GM23338 (cell line): ENCODE data around the gene IDUA. TPM values are rescaled to one million over a fixed set of nuclear protein-coding genes. Genes with fewer than 3 reads are reported as not detected.

Experiments
- ATAC-seq: fragments of 200-7000 bp; cut with Tn5 transposase; 3 replicates; pipeline ENCODE4 v1.9.1; 2020
- DNase-seq: peaks from one replicate; pipeline ENCODE4 v3.0.0-alpha.2; 2015; ENCODE audit warnings: low spot score
- H2AFZ ChIP-seq: fragments of 200-600 bp; sonication (generic); 2 replicates; pipeline ENCODE4 v1.8.0; 2016; ENCODE audit warnings: antibody characterized with exemption, mild to moderate bottlenecking, moderate library complexity
- H3F3A ChIP-seq: fragments of 200-600 bp; sonication (generic); replicated peaks from 2 replicates; pipeline ENCODE4 v1.8.0; 2017; ENCODE audit warnings: antibody characterized with exemption, mixed run types, low read depth
- H3K27ac ChIP-seq: fragments of 200-600 bp; sonication (generic); 2 replicates; pipeline ENCODE4 v1.6.1; 2016; ENCODE audit warnings: low read depth
- H3K27me3 ChIP-seq: fragments of 200-600 bp; sonication (generic); 2 replicates; pipeline ENCODE4 v1.8.0; 2016; ENCODE audit warnings: mild to moderate bottlenecking, mixed run types, moderate library complexity; ENCODE audit not compliant: insufficient read depth
- H3K36me3 ChIP-seq: fragments of 200-600 bp; sonication (generic); 2 replicates; pipeline ENCODE4 v1.8.0; 2016; ENCODE audit warnings: mild to moderate bottlenecking; ENCODE audit not compliant: insufficient read depth
- H3K4me1 ChIP-seq: fragments of 200-600 bp; sonication (generic); 2 replicates; pipeline ENCODE4 v1.8.0; 2016; ENCODE audit warnings: mild to moderate bottlenecking, moderate library complexity; ENCODE audit not compliant: insufficient read depth
- H3K4me2 ChIP-seq: fragments of 200-600 bp; sonication (generic); 2 replicates; pipeline ENCODE4 v1.7.1; 2017; ENCODE audit warnings: mixed run types
- H3K4me3 ChIP-seq: fragments of 200-600 bp; sonication (generic); 2 replicates; pipeline ENCODE4 v1.6.1; 2016; ENCODE audit warnings: mixed run types
- H3K79me2 ChIP-seq: fragments of 200-600 bp; sonication (generic); replicated peaks from 2 replicates; pipeline ENCODE4 v1.8.0; 2017; ENCODE audit warnings: mild to moderate bottlenecking; ENCODE audit not compliant: insufficient read depth
- H3K9me2 ChIP-seq: fragments of 200-600 bp; sonication (generic); 2 replicates; pipeline ENCODE4 v1.8.0; 2017; ENCODE audit not compliant: insufficient read depth
- H4K20me1 ChIP-seq: fragments of 200-600 bp; sonication (generic); replicated peaks from 2 replicates; pipeline ENCODE4 v1.8.0; 2017; ENCODE audit warnings: mild to moderate bottlenecking; ENCODE audit not compliant: insufficient read depth
- H3K27ac Mint-ChIP-seq: 2 replicates; pipeline ENCODE4 v1.8.0; 2020; ENCODE audit warnings: inconsistent platforms, mild to moderate bottlenecking, moderate library complexity, mixed read lengths
- H3K27me3 Mint-ChIP-seq: 3 replicates; pipeline ENCODE4 v1.8.0; 2022; ENCODE audit warnings: low read depth, mild to moderate bottlenecking, moderate library complexity, mixed read lengths, inconsistent platforms; ENCODE audit not compliant: insufficient read depth, poor library complexity
- H3K36me3 Mint-ChIP-seq: 3 replicates; pipeline ENCODE4 v1.8.0; 2021; ENCODE audit warnings: low read depth, mild to moderate bottlenecking, inconsistent platforms, moderate library complexity, mixed read lengths
- H3K4me1 Mint-ChIP-seq: 3 replicates; pipeline ENCODE4 v1.8.0; 2020; ENCODE audit warnings: mild to moderate bottlenecking, inconsistent platforms, mixed read lengths
- H3K4me3 Mint-ChIP-seq: 3 replicates; pipeline ENCODE4 v1.8.0; 2021; ENCODE audit warnings: moderate library complexity, mild to moderate bottlenecking, inconsistent platforms, mixed read lengths
- H3K9me3 Mint-ChIP-seq: 3 replicates; pipeline ENCODE4 v1.8.0; 2020; ENCODE audit warnings: moderate library complexity, mild to moderate bottlenecking, inconsistent platforms, mixed read lengths
- CREB1 ChIP-seq: fragments of 250-450 bp; sonication (Bioruptor Pico); IDR thresholded peaks from 2 replicates; pipeline ENCODE4 v1.5.0; 2020; ENCODE audit warnings: low read depth, mild to moderate bottlenecking, moderate library complexity
- JUNB ChIP-seq: IDR thresholded peaks from one replicate; pipeline ENCODE4 v1.6.1; 2016; ENCODE audit warnings: antibody characterized with exemption; ENCODE audit not compliant: unreplicated experiment
- POLR2AphosphoS5 ChIP-seq: IDR thresholded peaks from 2 replicates; pipeline ENCODE4 v1.6.1; 2016; ENCODE audit warnings: antibody characterized with exemption, low read depth
- STAT1 ChIP-seq: IDR thresholded peaks from one replicate; pipeline ENCODE4 v1.6.1; 2016; ENCODE audit warnings: antibody characterized with exemption; ENCODE audit not compliant: unreplicated experiment
- polyA plus RNA-seq: library from polyadenylated mRNA; unstranded; fragments of >200 nt; fragmentation: Nextera tagmentation; extraction: Ambion mirVana; gene quantifications from 2 replicates; pipeline ENCODE4 v1.2.1, GENCODE V29; 2016
- total RNA-seq: library from RNA; depleted of rRNA; stranded (reverse); fragments of >200 nt; shearing (Covaris generic); gene quantifications from 2 replicates; pipeline ENCODE4 v1.2.3, GENCODE V29; 2014
- TF ChIP-seq, protein P1 (sequence below), 2 experiments: fragments of 200-600 bp in 1 of 2; sonication (generic) in 1 of 2; conservative IDR thresholded peaks; 2 replicates each; pipeline versions ENCODE4 v1.5.1 to v1.6.1; 2016 to 2017; ENCODE audit warnings: antibody characterized with exemption in 2 of 2, low read depth in 2 of 2, mild to moderate bottlenecking in 2 of 2, moderate library complexity in 1 of 2

The IDUA gene
- total and polyA plus RNA-seq, 2 experiments from 2014 or later: 1.3 to 6.1 TPM

DNA sequence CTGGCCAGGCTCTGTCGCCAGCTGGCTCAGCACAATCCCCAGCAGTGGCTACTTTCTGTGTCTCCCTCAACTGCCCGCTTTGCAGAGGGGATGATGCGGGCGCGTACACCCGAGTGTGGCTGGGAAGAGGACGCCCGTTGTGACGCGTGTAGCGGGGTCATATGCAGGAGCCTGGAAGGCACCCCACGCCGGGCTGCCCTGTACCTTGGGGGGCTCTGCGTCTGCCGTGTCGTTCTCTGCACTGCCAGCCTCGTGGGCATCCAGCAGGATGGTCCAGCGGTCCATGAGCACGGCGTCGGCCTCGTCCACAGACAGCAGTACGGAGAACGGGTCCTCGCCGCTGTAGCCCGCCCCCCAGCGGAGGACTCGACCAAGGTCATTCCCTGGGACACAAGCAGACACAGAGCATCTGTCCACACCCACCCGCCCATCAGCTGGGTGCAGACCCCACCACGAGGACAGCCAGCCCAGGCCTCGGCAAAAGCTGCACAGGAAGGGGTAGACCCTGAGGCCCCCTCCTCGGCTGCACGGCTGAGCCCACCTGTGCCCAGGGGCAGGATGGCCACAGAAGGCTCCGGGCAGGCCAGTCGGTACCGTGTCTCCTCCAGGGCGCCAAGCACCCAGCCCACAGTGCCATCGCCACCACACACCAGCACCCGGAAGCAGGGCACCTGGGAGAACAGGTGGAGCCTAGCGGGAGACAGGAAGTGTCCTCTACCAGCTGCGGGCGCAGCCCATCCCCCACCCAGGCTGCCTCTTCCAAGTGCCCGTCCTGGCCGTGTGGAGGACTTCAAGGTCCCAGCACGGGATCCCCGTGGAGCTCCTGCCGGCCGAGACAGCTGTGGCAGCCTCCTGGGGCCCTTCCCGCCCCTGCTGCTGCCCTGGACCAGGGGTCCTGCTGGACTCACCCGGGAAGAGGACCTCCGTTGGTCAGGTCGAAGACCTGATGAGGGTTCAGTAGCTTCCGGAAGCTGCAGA lies 24.3 kb upstream of the IDUA start:
- Mint-ChIP-seq H3K36me3 (no peaks in the 10 kb centered on the region), H3K4me1 (no peaks in the 10 kb centered on the region), H3K27ac (no peak overlapping the region), H3K4me3 (no peak overlapping the region), H3K27me3 (peaks cover 8% of the 10 kb centered on the region), H3K9me3 (no peaks in the 10 kb centered on the region)
- no peak for TF ChIP-seq JUNB
- TF ChIP-seq, protein P1, sequence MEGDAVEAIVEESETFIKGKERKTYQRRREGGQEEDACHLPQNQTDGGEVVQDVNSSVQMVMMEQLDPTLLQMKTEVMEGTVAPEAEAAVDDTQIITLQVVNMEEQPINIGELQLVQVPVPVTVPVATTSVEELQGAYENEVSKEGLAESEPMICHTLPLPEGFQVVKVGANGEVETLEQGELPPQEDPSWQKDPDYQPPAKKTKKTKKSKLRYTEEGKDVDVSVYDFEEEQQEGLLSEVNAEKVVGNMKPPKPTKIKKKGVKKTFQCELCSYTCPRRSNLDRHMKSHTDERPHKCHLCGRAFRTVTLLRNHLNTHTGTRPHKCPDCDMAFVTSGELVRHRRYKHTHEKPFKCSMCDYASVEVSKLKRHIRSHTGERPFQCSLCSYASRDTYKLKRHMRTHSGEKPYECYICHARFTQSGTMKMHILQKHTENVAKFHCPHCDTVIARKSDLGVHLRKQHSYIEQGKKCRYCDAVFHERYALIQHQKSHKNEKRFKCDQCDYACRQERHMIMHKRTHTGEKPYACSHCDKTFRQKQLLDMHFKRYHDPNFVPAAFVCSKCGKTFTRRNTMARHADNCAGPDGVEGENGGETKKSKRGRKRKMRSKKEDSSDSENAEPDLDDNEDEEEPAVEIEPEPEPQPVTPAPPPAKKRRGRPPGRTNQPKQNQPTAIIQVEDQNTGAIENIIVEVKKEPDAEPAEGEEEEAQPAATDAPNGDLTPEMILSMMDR (conservative IDR thresholded peaks at IDR 0.05; ENCODE audit: low read depth in 2 of 2): peak in 1 of 2 experiments; percentile 53; a peak in 2 of 4 replicates
- ATAC-seq: peak; percentile 15
- no peaks in the 10 kb centered on the region for H3F3A ChIP-seq
- no peaks in the 10 kb centered on the region; the same call in 1 of the 2 replicates for H4K20me1 ChIP-seq
- H3K27ac ChIP-seq: no peak overlapping the region
- H2AFZ ChIP-seq: no peak overlapping the region
- DNase-seq: no peak
- no peaks in the 10 kb centered on the region for H3K79me2 ChIP-seq
- H3K36me3 ChIP-seq: no peaks in the 10 kb centered on the region
- no peaks in the 10 kb centered on the region for H3K9me2 ChIP-seq
- H3K4me2 ChIP-seq: no peak overlapping the region
- no peak overlapping the region for H3K4me3 ChIP-seq
- no peaks in the 10 kb centered on the region for H3K4me1 ChIP-seq
- H3K27me3 ChIP-seq: peaks cover 2% of the 10 kb centered on the region; the same call in 1 of the 2 replicates

DNA sequence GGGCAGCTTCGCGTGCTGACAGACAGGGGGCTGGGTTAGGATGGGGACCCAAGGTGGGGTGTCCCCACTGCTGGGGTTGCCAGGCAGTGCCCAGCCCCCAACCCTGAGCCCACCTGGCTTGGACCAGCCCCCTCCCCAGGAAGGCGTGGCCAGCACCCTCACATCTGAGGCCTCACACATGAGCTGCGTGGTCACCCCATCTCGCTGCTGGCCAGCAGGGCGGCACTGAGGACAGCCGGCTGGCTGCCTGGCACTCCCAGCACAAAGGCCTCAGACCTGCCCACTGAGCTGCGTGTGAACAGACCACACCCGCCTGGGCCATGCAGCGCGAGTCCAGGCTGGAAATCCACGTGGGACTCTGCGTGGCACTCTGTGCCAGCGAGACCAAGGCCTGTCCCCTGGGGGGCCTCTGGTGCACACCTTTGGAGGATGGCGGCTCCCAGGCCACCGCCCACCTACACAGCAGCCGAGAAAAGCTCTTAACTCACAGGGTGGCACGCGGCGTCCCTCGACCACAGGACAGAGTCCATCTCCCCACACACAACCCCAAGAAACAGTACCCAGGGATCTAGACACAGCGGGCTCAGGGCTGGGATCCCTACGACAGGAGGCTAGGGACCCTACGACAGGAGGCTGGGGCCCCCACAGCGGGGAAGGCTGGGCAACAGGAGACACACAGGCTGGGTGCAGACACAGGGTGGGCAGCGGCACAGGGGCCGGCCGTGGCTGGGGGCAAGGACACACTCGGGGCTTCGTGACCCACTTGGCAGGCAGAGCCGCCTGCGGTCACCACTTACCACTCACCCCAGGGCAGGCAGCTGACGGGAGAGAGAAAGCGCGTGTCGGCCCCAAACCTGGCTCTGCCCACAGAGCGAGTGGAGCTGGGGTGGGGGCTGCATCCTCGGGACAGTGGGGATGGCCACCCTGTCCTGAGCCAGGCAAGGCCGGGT lies 23.3 kb upstream of the IDUA start:
- no peak overlapping the region for H3K27ac ChIP-seq
- no peak overlapping the region for H2AFZ ChIP-seq
- H3K4me3 Mint-ChIP-seq: no peak overlapping the region
- H3K36me3 Mint-ChIP-seq: no peaks in the 10 kb centered on the region
- H3K9me2 ChIP-seq: no peaks in the 10 kb centered on the region
- H3K9me3 Mint-ChIP-seq: no peaks in the 10 kb centered on the region
- H4K20me1 ChIP-seq: no peaks in the 10 kb centered on the region; the same call in 1 of the 2 replicates
- H3K4me2 ChIP-seq: no peak overlapping the region
- TF ChIP-seq CREB1 (CRISPR knock-in tag): no peak
- TF ChIP-seq POLR2AphosphoS5: no peak
- no peak for TF ChIP-seq STAT1
- TF ChIP-seq, protein P1 (conservative IDR thresholded peaks at IDR 0.05; ENCODE audit: low read depth in 2 of 2): 0 out of 4 replicates have a peak, but pooled peaks of 1 of the 2 experiments have one; percentile 2
- no peaks in the 10 kb centered on the region for H3K79me2 ChIP-seq
- H3K27me3 ChIP-seq: peaks cover 10% of the 10 kb centered on the region; the same call in 1 of the 2 replicates
- H3K36me3 ChIP-seq: no peaks in the 10 kb centered on the region
- H3K27me3 Mint-ChIP-seq: peaks cover 9% of the 10 kb centered on the region
- H3K27ac Mint-ChIP-seq: no peak overlapping the region
- DNase-seq: no peak
- no peaks in the 10 kb centered on the region; the same call in 1 of the 2 replicates for H3F3A ChIP-seq
- H3K4me3 ChIP-seq: no peak overlapping the region
- H3K4me1 ChIP-seq: no peaks in the 10 kb centered on the region
- H3K4me1 Mint-ChIP-seq: no peaks in the 10 kb centered on the region
- ATAC-seq: no peak
